Measurements from ENCODE around the gene MPLKIP. TPM values are rescaled to one million over a fixed set of nuclear protein-coding genes. Genes with fewer than 3 reads are reported as not detected.
A peak's percentile ranks its signal among the peaks of the same experiment; 100 is the strongest.
"Not testable (repeated sequence)": the region's sequence is repeated elsewhere in the genome, so short reads cannot be mapped to it uniquely, and the experiment has no call there.

The MPLKIP gene
- 10 to 100 TPM; 34.6 to 34.7 TPM for total RNA-seq

GRCh38 chr7:40134428-40135316, at the start of gene MPLKIP, which contains the start of gene SUGCT:
Gene MPLKIP (minus strand): TSS chr7:40134622. CDS start chr7:40134567, 55 bp downstream.
Gene SUGCT (plus strand): TSS chr7:40135005.
- DNase-seq = peak; percentile 88
- peaks cover 22% of the 10 kb centered on the region for H3K4me1 Mint-ChIP-seq (ENCODE audit: low read depth)
- H3K36me3 Mint-ChIP-seq = peaks cover 5% of the 10 kb centered on the region
- H3K27ac Mint-ChIP-seq = peak within 1 kb of the TSS; percentile 97
- intact Hi-C loops (cut with micrococcal nuclease) = loop anchor here (1.0 to 5.0 kb wide), 7 partner anchors 155 to 1227 kb away; partner anchors contain the start of genes RALA, VPS41 and YAE1
- peaks cover 6% of the 10 kb centered on the region for H3K27me3 Mint-ChIP-seq
- ChIA-PET CTCF (interaction anchor here (0.8 to 2.8 kb wide), 13 partner anchors 9 to 554 kb away, joined by 3 to 17 read pairs (median 4); partner anchors contain the start of gene CDK13), POLR2A (interaction anchor here (0.6 to 1.6 kb wide), 9 partner anchors 11 to 1226 kb away, joined by 3 to 6 read pairs (median 3); partner anchors contain the start of genes CDK13 and VPS41)
- no peaks in the 10 kb centered on the region for H3K9me3 Mint-ChIP-seq
- H3K4me3 Mint-ChIP-seq = peak within 1 kb of the TSS; percentile 92

GRCh38 chr7:40182452-40182851, 48.0 kb upstream of the MPLKIP start:
- H3K4me1 Mint-ChIP-seq (ENCODE audit: low read depth) = no peaks in the 10 kb centered on the region
- no peak overlapping the region for H3K4me3 Mint-ChIP-seq

GRCh38 chr7:40177071-40177470, 42.6 kb upstream of the MPLKIP start:
- Mint-ChIP-seq H3K36me3 (no peaks in the 10 kb centered on the region), H3K9me3 (no peaks in the 10 kb centered on the region), H3K27ac (no peak overlapping the region), H3K4me1 (ENCODE audit: low read depth) (no peaks in the 10 kb centered on the region), H3K4me3 (no peak overlapping the region), H3K27me3 (peaks cover 5% of the 10 kb centered on the region)
- intact Hi-C loops (cut with micrococcal nuclease) = no loop called here
- DNase-seq = no peak
- ChIA-PET CTCF (no interaction called here), POLR2A (no interaction called here)

More at GRCh38 chr7:40182452-40182851, 48.0 kb upstream of the MPLKIP start:
- ChIA-PET POLR2A (no interaction called here), CTCF (no interaction called here)
- Mint-ChIP-seq H3K36me3 (no peaks in the 10 kb centered on the region), H3K9me3 (no peaks in the 10 kb centered on the region), H3K27me3 (no peaks in the 10 kb centered on the region), H3K27ac (no peak overlapping the region)
- DNase-seq = no peak
- intact Hi-C loops (cut with micrococcal nuclease) = no loop called here

- H3K4me1 Mint-ChIP-seq (ENCODE audit: low read depth) = no peaks in the 10 kb centered on the region
- DNase-seq = no peak
- ChIA-PET CTCF (interaction anchor here (0.6 kb wide), 1 partner anchor 279 kb away, joined by 3 read pairs; no protein-coding TSS in a partner anchor), POLR2A (no interaction called here)
- intact Hi-C loops (cut with micrococcal nuclease) = no loop called here
- H3K4me3 Mint-ChIP-seq = no peak overlapping the region
- no peak overlapping the region for H3K27ac Mint-ChIP-seq
- H3K27me3 Mint-ChIP-seq = peaks cover 5% of the 10 kb centered on the region
- no peaks in the 10 kb centered on the region for H3K36me3 Mint-ChIP-seq
- H3K9me3 Mint-ChIP-seq = no peaks in the 10 kb centered on the region
Observed at GRCh38 chr7:40175725-40176510, 41.5 kb upstream of the MPLKIP start.

GRCh38 chr7:40175256-40175655, 40.8 kb upstream of the MPLKIP start:
- H3K9me3 Mint-ChIP-seq; DNase-seq; POLR2A ChIA-PET; intact Hi-C loops (cut with micrococcal nuclease); H3K36me3 Mint-ChIP-seq; H3K4me1 Mint-ChIP-seq (ENCODE audit: low read depth); H3K4me3 Mint-ChIP-seq; H3K27me3 Mint-ChIP-seq; H3K27ac Mint-ChIP-seq: not testable (repeated sequence)
- CTCF ChIA-PET = interaction anchor here (0.6 kb wide), 1 partner anchor 278 kb away, joined by 3 read pairs; no protein-coding TSS in a partner anchor

- H3K9me3 Mint-ChIP-seq; H3K4me3 Mint-ChIP-seq; CTCF ChIA-PET; POLR2A ChIA-PET; DNase-seq; H3K36me3 Mint-ChIP-seq; intact Hi-C loops (cut with micrococcal nuclease); H3K27ac Mint-ChIP-seq; H3K4me1 Mint-ChIP-seq (ENCODE audit: low read depth); H3K27me3 Mint-ChIP-seq: not testable (repeated sequence)
Observed at GRCh38 chr7:40173121-40173520, 38.7 kb upstream of the MPLKIP start.

- H3K27ac Mint-ChIP-seq; POLR2A ChIA-PET; H3K4me3 Mint-ChIP-seq; H3K27me3 Mint-ChIP-seq; H3K9me3 Mint-ChIP-seq; CTCF ChIA-PET; DNase-seq; intact Hi-C loops (cut with micrococcal nuclease); H3K4me1 Mint-ChIP-seq (ENCODE audit: low read depth); H3K36me3 Mint-ChIP-seq: not testable (repeated sequence)
Observed at GRCh38 chr7:40168266-40168665, 33.8 kb upstream of the MPLKIP start.

- intact Hi-C loops (cut with micrococcal nuclease) = no loop called here
- CTCF ChIA-PET = no interaction called here
Observed at GRCh38 chr7:40167291-40167690, 32.9 kb upstream of the MPLKIP start.

GRCh38 chr7:40165216-40165615, 30.8 kb upstream of the MPLKIP start:
- Mint-ChIP-seq H3K4me1 (ENCODE audit: low read depth) (no peaks in the 10 kb centered on the region), H3K27me3 (peaks cover 1% of the 10 kb centered on the region), H3K27ac (no peak overlapping the region), H3K36me3 (no peaks in the 10 kb centered on the region), H3K4me3 (no peak overlapping the region), H3K9me3 (no peaks in the 10 kb centered on the region)
- DNase-seq = no peak
- POLR2A ChIA-PET = no interaction called here
- CTCF ChIA-PET = no interaction called here
- intact Hi-C loops (cut with micrococcal nuclease) = no loop called here

More at GRCh38 chr7:40167291-40167690, 32.9 kb upstream of the MPLKIP start:
- H3K36me3 Mint-ChIP-seq = no peaks in the 10 kb centered on the region
- H3K27me3 Mint-ChIP-seq = peaks cover 2% of the 10 kb centered on the region
- H3K4me3 Mint-ChIP-seq = no peak overlapping the region
- no peaks in the 10 kb centered on the region for H3K4me1 Mint-ChIP-seq (ENCODE audit: low read depth)
- H3K9me3 Mint-ChIP-seq = no peaks in the 10 kb centered on the region
- no peak for DNase-seq
- H3K27ac Mint-ChIP-seq = no peak overlapping the region
- POLR2A ChIA-PET = no interaction called here

GRCh38 chr7:40162516-40162915, 28.1 kb upstream of the MPLKIP start:
- H3K27ac Mint-ChIP-seq = no peak overlapping the region
- POLR2A ChIA-PET = no interaction called here
- H3K27me3 Mint-ChIP-seq = peaks cover 1% of the 10 kb centered on the region

GRCh38 chr7:40156988-40157387, 22.6 kb upstream of the MPLKIP start:
- no peaks in the 10 kb centered on the region for H3K9me3 Mint-ChIP-seq
- H3K36me3 Mint-ChIP-seq = no peaks in the 10 kb centered on the region
- no peaks in the 10 kb centered on the region for H3K4me1 Mint-ChIP-seq (ENCODE audit: low read depth)
- H3K27ac Mint-ChIP-seq = no peak overlapping the region
- H3K27me3 Mint-ChIP-seq = no peaks in the 10 kb centered on the region
- CTCF ChIA-PET = no interaction called here
- intact Hi-C loops (cut with micrococcal nuclease) = no loop called here
- POLR2A ChIA-PET = no interaction called here
- no peak for DNase-seq
- no peak overlapping the region for H3K4me3 Mint-ChIP-seq

More at GRCh38 chr7:40162516-40162915, 28.1 kb upstream of the MPLKIP start:
- CTCF ChIA-PET = no interaction called here
- Mint-ChIP-seq H3K9me3 (no peaks in the 10 kb centered on the region), H3K4me1 (ENCODE audit: low read depth) (no peaks in the 10 kb centered on the region), H3K4me3 (no peak overlapping the region), H3K36me3 (no peaks in the 10 kb centered on the region)
- intact Hi-C loops (cut with micrococcal nuclease) = no loop called here
- DNase-seq = no peak

- no peaks in the 10 kb centered on the region for H3K4me1 Mint-ChIP-seq (ENCODE audit: low read depth)
- H3K36me3 Mint-ChIP-seq = no peaks in the 10 kb centered on the region
- DNase-seq = no peak
- intact Hi-C loops (cut with micrococcal nuclease) = no loop called here
- H3K9me3 Mint-ChIP-seq = no peaks in the 10 kb centered on the region
- H3K27me3 Mint-ChIP-seq = peaks cover 9% of the 10 kb centered on the region
- no peak overlapping the region for H3K4me3 Mint-ChIP-seq
- H3K27ac Mint-ChIP-seq = no peak overlapping the region
- ChIA-PET POLR2A (no interaction called here), CTCF (no interaction called here)
Observed at GRCh38 chr7:40151504-40151903, 17.1 kb upstream of the MPLKIP start.

Data from activated CD4-positive, alpha-beta memory T cell treated with anti-CD3 and anti-CD28 coated beads for 36 hours (primary cell).